Measurements from ENCODE around the gene PLAC9. TPM values are rescaled to one million over a fixed set of nuclear protein-coding genes. Genes with fewer than 3 reads are reported as not detected.

The PLAC9 gene
- total and polyA plus RNA-seq, 2 experiments from 2014 or later: 1.1 to 11.0 TPM

DNA sequence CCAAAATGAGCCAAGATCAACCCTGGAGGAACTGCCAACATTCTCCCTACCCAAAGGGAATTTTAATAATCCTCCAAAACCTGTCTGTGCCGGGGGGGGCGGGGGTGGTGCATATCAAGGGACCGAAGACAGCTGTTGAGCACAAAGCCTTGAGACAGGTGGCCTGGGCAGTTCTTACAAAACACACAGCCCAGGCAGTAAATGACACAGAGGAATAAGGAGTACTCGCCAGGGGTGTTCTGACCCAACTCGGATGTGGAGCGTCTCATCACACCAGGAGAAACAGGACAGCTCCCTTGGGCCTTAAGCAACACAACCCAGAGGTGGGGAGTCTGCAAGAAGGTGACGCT lies 35.6 kb downstream of the PLAC9 start:
- H3K4me1 ChIP-seq (ENCODE audit: insufficient read depth): peaks cover 8% of the 10 kb centered on the region; the same call in 1 of the 2 replicates
- H3K4me3 ChIP-seq: no peak overlapping the region
- no peaks in the 10 kb centered on the region for H3K27me3 ChIP-seq (ENCODE audit: insufficient read depth)
- no peak overlapping the region for H2AFZ ChIP-seq
- Mint-ChIP-seq H3K4me1 (peaks cover 25% of the 10 kb centered on the region), H3K27me3 (ENCODE audit: insufficient read depth, low read depth, poor library complexity) (peaks cover 4% of the 10 kb centered on the region), H3K36me3 (ENCODE audit: low read depth) (peaks cover 12% of the 10 kb centered on the region), H3K9me3 (no peaks in the 10 kb centered on the region), H3K4me3 (no peak overlapping the region), H3K27ac (no peak overlapping the region)
- no peaks in the 10 kb centered on the region for H3K79me2 ChIP-seq (replicated peaks; ENCODE audit: insufficient read depth)
- H4K20me1 ChIP-seq (replicated peaks; ENCODE audit: insufficient read depth): no peaks in the 10 kb centered on the region; the same call in none of the 2 replicates
- DNase-seq (ENCODE audit: low spot score) (no peak), ATAC-seq (no peak)
- TF ChIP-seq, protein P1, sequence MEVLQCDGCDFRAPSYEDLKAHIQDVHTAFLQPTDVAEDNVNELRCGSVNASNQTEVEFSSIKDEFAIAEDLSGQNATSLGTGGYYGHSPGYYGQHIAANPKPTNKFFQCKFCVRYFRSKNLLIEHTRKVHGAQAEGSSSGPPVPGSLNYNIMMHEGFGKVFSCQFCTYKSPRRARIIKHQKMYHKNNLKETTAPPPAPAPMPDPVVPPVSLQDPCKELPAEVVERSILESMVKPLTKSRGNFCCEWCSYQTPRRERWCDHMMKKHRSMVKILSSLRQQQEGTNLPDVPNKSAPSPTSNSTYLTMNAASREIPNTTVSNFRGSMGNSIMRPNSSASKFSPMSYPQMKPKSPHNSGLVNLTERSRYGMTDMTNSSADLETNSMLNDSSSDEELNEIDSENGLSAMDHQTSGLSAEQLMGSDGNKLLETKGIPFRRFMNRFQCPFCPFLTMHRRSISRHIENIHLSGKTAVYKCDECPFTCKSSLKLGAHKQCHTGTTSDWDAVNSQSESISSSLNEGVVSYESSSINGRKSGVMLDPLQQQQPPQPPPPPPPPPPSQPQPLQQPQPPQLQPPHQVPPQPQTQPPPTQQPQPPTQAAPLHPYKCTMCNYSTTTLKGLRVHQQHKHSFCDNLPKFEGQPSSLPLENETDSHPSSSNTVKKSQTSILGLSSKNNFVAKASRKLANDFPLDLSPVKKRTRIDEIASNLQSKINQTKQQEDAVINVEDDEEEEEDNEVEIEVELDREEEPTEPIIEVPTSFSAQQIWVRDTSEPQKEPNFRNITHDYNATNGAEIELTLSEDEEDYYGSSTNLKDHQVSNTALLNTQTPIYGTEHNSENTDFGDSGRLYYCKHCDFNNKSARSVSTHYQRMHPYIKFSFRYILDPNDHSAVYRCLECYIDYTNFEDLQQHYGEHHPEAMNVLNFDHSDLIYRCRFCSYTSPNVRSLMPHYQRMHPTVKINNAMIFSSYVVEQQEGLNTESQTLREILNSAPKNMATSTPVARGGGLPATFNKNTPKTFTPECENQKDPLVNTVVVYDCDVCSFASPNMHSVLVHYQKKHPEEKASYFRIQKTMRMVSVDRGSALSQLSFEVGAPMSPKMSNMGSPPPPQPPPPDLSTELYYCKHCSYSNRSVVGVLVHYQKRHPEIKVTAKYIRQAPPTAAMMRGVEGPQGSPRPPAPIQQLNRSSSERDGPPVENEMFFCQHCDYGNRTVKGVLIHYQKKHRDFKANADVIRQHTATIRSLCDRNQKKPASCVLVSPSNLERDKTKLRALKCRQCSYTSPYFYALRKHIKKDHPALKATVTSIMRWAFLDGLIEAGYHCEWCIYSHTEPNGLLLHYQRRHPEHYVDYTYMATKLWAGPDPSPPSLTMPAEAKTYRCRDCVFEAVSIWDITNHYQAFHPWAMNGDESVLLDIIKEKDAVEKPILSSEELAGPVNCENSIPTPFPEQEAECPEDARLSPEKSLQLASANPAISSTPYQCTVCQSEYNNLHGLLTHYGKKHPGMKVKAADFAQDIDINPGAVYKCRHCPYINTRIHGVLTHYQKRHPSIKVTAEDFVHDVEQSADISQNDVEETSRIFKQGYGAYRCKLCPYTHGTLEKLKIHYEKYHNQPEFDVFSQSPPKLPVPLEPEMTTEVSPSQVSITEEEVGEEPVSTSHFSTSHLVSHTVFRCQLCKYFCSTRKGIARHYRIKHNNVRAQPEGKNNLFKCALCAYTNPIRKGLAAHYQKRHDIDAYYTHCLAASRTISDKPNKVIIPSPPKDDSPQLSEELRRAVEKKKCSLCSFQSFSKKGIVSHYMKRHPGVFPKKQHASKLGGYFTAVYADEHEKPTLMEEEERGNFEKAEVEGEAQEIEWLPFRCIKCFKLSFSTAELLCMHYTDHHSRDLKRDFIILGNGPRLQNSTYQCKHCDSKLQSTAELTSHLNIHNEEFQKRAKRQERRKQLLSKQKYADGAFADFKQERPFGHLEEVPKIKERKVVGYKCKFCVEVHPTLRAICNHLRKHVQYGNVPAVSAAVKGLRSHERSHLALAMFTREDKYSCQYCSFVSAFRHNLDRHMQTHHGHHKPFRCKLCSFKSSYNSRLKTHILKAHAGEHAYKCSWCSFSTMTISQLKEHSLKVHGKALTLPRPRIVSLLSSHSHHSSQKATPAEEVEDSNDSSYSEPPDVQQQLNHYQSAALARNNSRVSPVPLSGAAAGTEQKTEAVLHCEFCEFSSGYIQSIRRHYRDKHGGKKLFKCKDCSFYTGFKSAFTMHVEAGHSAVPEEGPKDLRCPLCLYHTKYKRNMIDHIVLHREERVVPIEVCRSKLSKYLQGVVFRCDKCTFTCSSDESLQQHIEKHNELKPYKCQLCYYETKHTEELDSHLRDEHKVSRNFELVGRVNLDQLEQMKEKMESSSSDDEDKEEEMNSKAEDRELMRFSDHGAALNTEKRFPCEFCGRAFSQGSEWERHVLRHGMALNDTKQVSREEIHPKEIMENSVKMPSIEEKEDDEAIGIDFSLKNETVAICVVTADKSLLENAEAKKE (CRISPR knock-in tag; IDR thresholded peaks at IDR 0.05): no peak
- TF ChIP-seq JUNB (IDR thresholded peaks at IDR 0.05; ENCODE audit: unreplicated experiment): no peak
- TF ChIP-seq STAT1 (IDR thresholded peaks at IDR 0.05; ENCODE audit: unreplicated experiment): no peak
- TF ChIP-seq ZNF331 (CRISPR knock-in tag; IDR thresholded peaks at IDR 0.05; ENCODE audit: low read depth): no peak
- TF ChIP-seq, protein P2, sequence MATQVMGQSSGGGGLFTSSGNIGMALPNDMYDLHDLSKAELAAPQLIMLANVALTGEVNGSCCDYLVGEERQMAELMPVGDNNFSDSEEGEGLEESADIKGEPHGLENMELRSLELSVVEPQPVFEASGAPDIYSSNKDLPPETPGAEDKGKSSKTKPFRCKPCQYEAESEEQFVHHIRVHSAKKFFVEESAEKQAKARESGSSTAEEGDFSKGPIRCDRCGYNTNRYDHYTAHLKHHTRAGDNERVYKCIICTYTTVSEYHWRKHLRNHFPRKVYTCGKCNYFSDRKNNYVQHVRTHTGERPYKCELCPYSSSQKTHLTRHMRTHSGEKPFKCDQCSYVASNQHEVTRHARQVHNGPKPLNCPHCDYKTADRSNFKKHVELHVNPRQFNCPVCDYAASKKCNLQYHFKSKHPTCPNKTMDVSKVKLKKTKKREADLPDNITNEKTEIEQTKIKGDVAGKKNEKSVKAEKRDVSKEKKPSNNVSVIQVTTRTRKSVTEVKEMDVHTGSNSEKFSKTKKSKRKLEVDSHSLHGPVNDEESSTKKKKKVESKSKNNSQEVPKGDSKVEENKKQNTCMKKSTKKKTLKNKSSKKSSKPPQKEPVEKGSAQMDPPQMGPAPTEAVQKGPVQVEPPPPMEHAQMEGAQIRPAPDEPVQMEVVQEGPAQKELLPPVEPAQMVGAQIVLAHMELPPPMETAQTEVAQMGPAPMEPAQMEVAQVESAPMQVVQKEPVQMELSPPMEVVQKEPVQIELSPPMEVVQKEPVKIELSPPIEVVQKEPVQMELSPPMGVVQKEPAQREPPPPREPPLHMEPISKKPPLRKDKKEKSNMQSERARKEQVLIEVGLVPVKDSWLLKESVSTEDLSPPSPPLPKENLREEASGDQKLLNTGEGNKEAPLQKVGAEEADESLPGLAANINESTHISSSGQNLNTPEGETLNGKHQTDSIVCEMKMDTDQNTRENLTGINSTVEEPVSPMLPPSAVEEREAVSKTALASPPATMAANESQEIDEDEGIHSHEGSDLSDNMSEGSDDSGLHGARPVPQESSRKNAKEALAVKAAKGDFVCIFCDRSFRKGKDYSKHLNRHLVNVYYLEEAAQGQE (IDR thresholded peaks at IDR 0.05; ENCODE audit: unreplicated experiment): no peak
- TF ChIP-seq CREB1 (CRISPR knock-in tag; IDR thresholded peaks at IDR 0.05; ENCODE audit: low read depth): no peak
- TF ChIP-seq POLR2AphosphoS5 (IDR thresholded peaks at IDR 0.05; ENCODE audit: low read depth): no peak
- TF ChIP-seq EZH2phosphoT487 (IDR thresholded peaks at IDR 0.05; ENCODE audit: unreplicated experiment): no peak
- TF ChIP-seq NANOG (IDR thresholded peaks at IDR 0.05; ENCODE audit: borderline replicate concordance): no peak
- no peak for TF ChIP-seq ZNF114 (CRISPR knock-in tag; IDR thresholded peaks at IDR 0.05)
- TF ChIP-seq EZH2 (IDR thresholded peaks at IDR 0.05; ENCODE audit: low read depth, unreplicated experiment): no peak
- TF ChIP-seq, protein P3, sequence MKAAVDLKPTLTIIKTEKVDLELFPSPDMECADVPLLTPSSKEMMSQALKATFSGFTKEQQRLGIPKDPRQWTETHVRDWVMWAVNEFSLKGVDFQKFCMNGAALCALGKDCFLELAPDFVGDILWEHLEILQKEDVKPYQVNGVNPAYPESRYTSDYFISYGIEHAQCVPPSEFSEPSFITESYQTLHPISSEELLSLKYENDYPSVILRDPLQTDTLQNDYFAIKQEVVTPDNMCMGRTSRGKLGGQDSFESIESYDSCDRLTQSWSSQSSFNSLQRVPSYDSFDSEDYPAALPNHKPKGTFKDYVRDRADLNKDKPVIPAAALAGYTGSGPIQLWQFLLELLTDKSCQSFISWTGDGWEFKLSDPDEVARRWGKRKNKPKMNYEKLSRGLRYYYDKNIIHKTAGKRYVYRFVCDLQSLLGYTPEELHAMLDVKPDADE (IDR thresholded peaks at IDR 0.05): no peak
- TF ChIP-seq, protein P4, sequence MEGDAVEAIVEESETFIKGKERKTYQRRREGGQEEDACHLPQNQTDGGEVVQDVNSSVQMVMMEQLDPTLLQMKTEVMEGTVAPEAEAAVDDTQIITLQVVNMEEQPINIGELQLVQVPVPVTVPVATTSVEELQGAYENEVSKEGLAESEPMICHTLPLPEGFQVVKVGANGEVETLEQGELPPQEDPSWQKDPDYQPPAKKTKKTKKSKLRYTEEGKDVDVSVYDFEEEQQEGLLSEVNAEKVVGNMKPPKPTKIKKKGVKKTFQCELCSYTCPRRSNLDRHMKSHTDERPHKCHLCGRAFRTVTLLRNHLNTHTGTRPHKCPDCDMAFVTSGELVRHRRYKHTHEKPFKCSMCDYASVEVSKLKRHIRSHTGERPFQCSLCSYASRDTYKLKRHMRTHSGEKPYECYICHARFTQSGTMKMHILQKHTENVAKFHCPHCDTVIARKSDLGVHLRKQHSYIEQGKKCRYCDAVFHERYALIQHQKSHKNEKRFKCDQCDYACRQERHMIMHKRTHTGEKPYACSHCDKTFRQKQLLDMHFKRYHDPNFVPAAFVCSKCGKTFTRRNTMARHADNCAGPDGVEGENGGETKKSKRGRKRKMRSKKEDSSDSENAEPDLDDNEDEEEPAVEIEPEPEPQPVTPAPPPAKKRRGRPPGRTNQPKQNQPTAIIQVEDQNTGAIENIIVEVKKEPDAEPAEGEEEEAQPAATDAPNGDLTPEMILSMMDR (conservative IDR thresholded peaks at IDR 0.05; ENCODE audit: low read depth in 2 of 2): no peak
- H3K36me3 ChIP-seq (ENCODE audit: insufficient read depth): no peaks in the 10 kb centered on the region
- H3K9me2 ChIP-seq (ENCODE audit: insufficient read depth): no peaks in the 10 kb centered on the region
- H3F3A ChIP-seq (replicated peaks; ENCODE audit: low read depth): no peaks in the 10 kb centered on the region
- H3K4me2 ChIP-seq: no peak overlapping the region
- no peak overlapping the region for H3K27ac ChIP-seq (ENCODE audit: low read depth)
